Measurements from ENCODE around the gene VAPA. TPM values are rescaled to one million over a fixed set of nuclear protein-coding genes. Genes with fewer than 3 reads are reported as not detected.

Gene VAPA
- total and polyA plus RNA-seq, 9 of the 15 experiments (the other 6 are each of a cell fraction or from before 2014, with no cell fraction given) = 219 to 902 (median 526) TPM

DNA sequence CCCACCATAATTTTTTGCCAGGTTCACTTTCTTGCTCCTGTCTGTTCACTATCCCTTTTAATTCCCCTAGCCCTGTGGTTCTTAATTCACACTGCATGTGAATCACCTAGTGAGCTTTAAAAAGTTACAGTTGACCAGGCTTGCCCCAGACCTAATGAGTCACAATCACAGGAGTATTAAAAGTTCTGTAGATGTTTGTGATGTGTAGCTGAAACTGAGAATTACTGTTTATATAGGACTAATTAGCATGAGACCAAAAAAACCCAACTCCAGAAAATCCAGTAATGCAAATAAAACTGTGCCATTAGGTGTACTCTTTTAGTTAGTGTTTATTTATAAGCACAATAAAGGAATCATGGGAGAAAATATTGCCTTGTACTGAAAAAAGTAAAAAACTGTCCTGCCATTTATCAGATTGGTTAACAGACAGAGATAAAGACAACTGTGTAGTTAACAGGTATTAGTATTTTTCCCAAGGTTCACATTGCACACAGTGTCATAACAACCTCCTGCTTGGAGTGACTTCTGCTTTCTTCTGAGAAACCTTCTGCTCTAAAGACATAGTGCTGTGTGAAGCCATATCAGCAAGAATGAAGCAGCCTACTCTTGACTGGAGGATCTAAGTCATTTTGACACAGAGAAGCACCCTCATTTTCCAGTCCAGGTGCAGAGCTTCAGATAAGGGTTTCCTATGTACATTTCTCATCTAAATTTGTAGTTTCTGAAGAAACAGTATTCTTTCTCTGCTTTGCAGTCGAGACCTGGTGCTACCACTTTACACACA lies 39.0 kb downstream of the VAPA start (continued):
- TF ChIP-seq ADNP (tag; IDR thresholded peaks at IDR 0.05) = peak; percentile 44; the same call in 1 of the 2 replicates
- TF ChIP-seq, protein P1, sequence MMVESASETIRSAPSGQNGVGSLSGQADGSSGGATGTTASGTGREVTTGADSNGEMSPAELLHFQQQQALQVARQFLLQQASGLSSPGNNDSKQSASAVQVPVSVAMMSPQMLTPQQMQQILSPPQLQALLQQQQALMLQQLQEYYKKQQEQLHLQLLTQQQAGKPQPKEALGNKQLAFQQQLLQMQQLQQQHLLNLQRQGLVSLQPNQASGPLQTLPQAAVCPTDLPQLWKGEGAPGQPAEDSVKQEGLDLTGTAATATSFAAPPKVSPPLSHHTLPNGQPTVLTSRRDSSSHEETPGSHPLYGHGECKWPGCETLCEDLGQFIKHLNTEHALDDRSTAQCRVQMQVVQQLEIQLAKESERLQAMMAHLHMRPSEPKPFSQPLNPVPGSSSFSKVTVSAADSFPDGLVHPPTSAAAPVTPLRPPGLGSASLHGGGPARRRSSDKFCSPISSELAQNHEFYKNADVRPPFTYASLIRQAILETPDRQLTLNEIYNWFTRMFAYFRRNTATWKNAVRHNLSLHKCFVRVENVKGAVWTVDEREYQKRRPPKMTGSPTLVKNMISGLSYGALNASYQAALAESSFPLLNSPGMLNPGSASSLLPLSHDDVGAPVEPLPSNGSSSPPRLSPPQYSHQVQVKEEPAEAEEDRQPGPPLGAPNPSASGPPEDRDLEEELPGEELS (CRISPR knock-in tag; IDR thresholded peaks at IDR 0.05; ENCODE audit: borderline replicate concordance) = no peak
- TF ChIP-seq RB1 (IDR thresholded peaks at IDR 0.05; ENCODE audit: low read depth) = no peak
- TF ChIP-seq PHB2 (IDR thresholded peaks at IDR 0.05; ENCODE audit: low read depth) = no peak
- TF ChIP-seq ZNF384 (IDR thresholded peaks at IDR 0.05; ENCODE audit: low read depth, low read length) = peak; percentile 41; the same call in 1 of the 2 replicates
- no peak for TF ChIP-seq SREBF2 (CRISPR knock-in tag; IDR thresholded peaks at IDR 0.05)
- peak; percentile 89; the same call in 1 of the 2 replicates for TF ChIP-seq SMARCE1 (IDR thresholded peaks at IDR 0.05)
- TF ChIP-seq NR2C1 (IDR thresholded peaks at IDR 0.05) = no peak
- 0 out of 2 replicates have a peak, but pooled peaks have one; percentile 6 for TF ChIP-seq NR2C1 (tag; IDR thresholded peaks at IDR 0.05)
- TF ChIP-seq MEIS2 (IDR thresholded peaks at IDR 0.05; ENCODE audit: partially characterized antibody) = peak; percentile 97
- TF ChIP-seq POLR2AphosphoS5 (IDR thresholded peaks at IDR 0.05; ENCODE audit: control insufficient read depth, insufficient read depth, low read depth, low read length) = peak; percentile 86
- TF ChIP-seq FIP1L1 (IDR thresholded peaks at IDR 0.05; ENCODE audit: low read depth, low read length, poor library complexity, severe bottlenecking) = no peak
- TF ChIP-seq CXXC5 (CRISPR knock-in tag; IDR thresholded peaks at IDR 0.05) = 0 out of 2 replicates have a peak, but pooled peaks have one; percentile 36
- peak; percentile 55 for TF ChIP-seq BRD9 (IDR thresholded peaks at IDR 0.05; ENCODE audit: low read depth, partially characterized antibody)
- peak in 1 of 2 experiments; percentile 63; a peak in 1 of 4 replicates for TF ChIP-seq FOXK2 (conservative IDR thresholded peaks at IDR 0.05 in 1 of 2, IDR thresholded peaks at IDR 0.05 in 1 of 2; ENCODE audit: low read depth in 2 of 2)
- TF ChIP-seq ZNF76 (CRISPR knock-in tag; IDR thresholded peaks at IDR 0.05; ENCODE audit: borderline replicate concordance) = no peak
- no peak for TF ChIP-seq RBM39 (optimal IDR thresholded peaks at IDR 0.05; ENCODE audit: low read depth, low read length)
- no peak for TF ChIP-seq MED1 (CRISPR knock-in tag; IDR thresholded peaks at IDR 0.05; ENCODE audit: borderline replicate concordance)
- TF ChIP-seq ZNF436 (CRISPR knock-in tag; IDR thresholded peaks at IDR 0.05) = no peak
- no peak for TF ChIP-seq TRIM28 (IDR thresholded peaks at IDR 0.05)
- TF ChIP-seq, protein P2, sequence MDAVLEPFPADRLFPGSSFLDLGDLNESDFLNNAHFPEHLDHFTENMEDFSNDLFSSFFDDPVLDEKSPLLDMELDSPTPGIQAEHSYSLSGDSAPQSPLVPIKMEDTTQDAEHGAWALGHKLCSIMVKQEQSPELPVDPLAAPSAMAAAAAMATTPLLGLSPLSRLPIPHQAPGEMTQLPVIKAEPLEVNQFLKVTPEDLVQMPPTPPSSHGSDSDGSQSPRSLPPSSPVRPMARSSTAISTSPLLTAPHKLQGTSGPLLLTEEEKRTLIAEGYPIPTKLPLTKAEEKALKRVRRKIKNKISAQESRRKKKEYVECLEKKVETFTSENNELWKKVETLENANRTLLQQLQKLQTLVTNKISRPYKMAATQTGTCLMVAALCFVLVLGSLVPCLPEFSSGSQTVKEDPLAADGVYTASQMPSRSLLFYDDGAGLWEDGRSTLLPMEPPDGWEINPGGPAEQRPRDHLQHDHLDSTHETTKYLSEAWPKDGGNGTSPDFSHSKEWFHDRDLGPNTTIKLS (IDR thresholded peaks at IDR 0.05; ENCODE audit: borderline replicate concordance, low read depth) = peak; percentile 44
- TF ChIP-seq ZNF766 (CRISPR knock-in tag; conservative IDR thresholded peaks at IDR 0.05) = peak; percentile 95
- TF ChIP-seq ELF1 (tag; IDR thresholded peaks at IDR 0.05) = no peak
- no peak for TF ChIP-seq ZNF41 (CRISPR knock-in tag; conservative IDR thresholded peaks at IDR 0.05)
- no peak for TF ChIP-seq KLF13 (tag; IDR thresholded peaks at IDR 0.05; ENCODE audit: borderline replicate concordance, low read depth)
- TF ChIP-seq CBFA2T3 (IDR thresholded peaks at IDR 0.05) = peak; percentile 92
